SIG-M5 treated with dmso at 0.1 percent for 504 hours (cell line): Measurements from ENCODE around the gene TMEM53.

ENCODE experiments used
- DNase-seq: peaks from one replicate; lab custom pipeline; 2025; ENCODE audit not compliant: unreplicated experiment; lab: John Stamatoyannopoulos, UW

The TMEM53 gene

GRCh38 chr1:44648529-44649250 lies 25.6 kb downstream of the TMEM53 start:
- no peak for DNase-seq

GRCh38 chr1:44647896-44648295 lies 26.4 kb downstream of the TMEM53 start:
- no peak for DNase-seq

- DNase-seq: no peak
Measured at GRCh38 chr1:44646261-44647110, 27.8 kb downstream of the TMEM53 start.

GRCh38 chr1:44645476-44646244 lies 28.6 kb downstream of the TMEM53 start:
- no peak for DNase-seq

- DNase-seq: no peak
Measured at GRCh38 chr1:44644806-44645205, 29.5 kb downstream of the TMEM53 start.

- no peak for DNase-seq
Measured at GRCh38 chr1:44643721-44644334, 30.5 kb downstream of the TMEM53 start.

GRCh38 chr1:44642925-44643324 lies 31.4 kb downstream of the TMEM53 start:
- DNase-seq: no peak

GRCh38 chr1:44642255-44642654 lies 32.0 kb downstream of the TMEM53 start:
- DNase-seq: no peak

- DNase-seq: no peak
Measured at GRCh38 chr1:44641126-44642102, 32.9 kb downstream of the TMEM53 start.

GRCh38 chr1:44640200-44640853 lies 34.0 kb downstream of the TMEM53 start:
- no peak for DNase-seq

GRCh38 chr1:44637702-44638411 lies 36.4 kb downstream of the TMEM53 start:
- DNase-seq: no peak

- DNase-seq: no peak
Measured at GRCh38 chr1:44636688-44637598, 37.3 kb downstream of the TMEM53 start.

GRCh38 chr1:44636083-44636687 lies 38.1 kb downstream of the TMEM53 start:
- no peak for DNase-seq

- DNase-seq: no peak
Measured at GRCh38 chr1:44635439-44635838, 38.8 kb downstream of the TMEM53 start.

GRCh38 chr1:44634606-44635189 lies 39.6 kb downstream of the TMEM53 start:
- no peak for DNase-seq

GRCh38 chr1:44632598-44632997 lies 41.7 kb downstream of the TMEM53 start:
- DNase-seq: no peak
